K562 (cell line): ENCODE results near the gene VMP1. TPM values are rescaled to one million over a fixed set of nuclear protein-coding genes. Genes with fewer than 3 reads are reported as not detected.
A peak's percentile ranks its signal among the peaks of the same experiment; 100 is the strongest.

ENCODE experiments used
- ATF4 ChIP-seq: fragments of 450-650 bp; formaldehyde crosslinking; IDR thresholded peaks from 2 replicates; pipeline ENCODE4 v1.4.0; 2022; ENCODE audit warnings: mild to moderate bottlenecking, moderate library complexity
- BMI1 ChIP-seq: fragments of 150-350 bp; IDR thresholded peaks from 2 replicates; pipeline ENCODE4 v1.6.1; 2014; ENCODE audit warnings: low read length
- CREBBP ChIP-seq: IDR thresholded peaks from one replicate; pipeline ENCODE4 v1.6.1; 2012; ENCODE audit warnings: low read depth, mild to moderate bottlenecking, control low read depth, inconsistent platforms, low read length
- DLX4 ChIP-seq: fragments of 250-450 bp; sonication (Bioruptor Pico); IDR thresholded peaks from 2 replicates; pipeline ENCODE4 v1.6.1; 2021; ENCODE audit warnings: mild to moderate bottlenecking
- E2F5 ChIP-seq: sonication (generic); formaldehyde crosslinking; IDR thresholded peaks from 2 replicates; pipeline ENCODE4 v1.8.0; 2022; ENCODE audit warnings: mild to moderate bottlenecking, missing genetic modification reagents
- EWSR1 ChIP-seq: fragments of 450-650 bp; IDR thresholded peaks from 2 replicates; pipeline ENCODE4 v1.6.1; 2018; ENCODE audit warnings: borderline replicate concordance, mild to moderate bottlenecking, low read depth, moderate library complexity; ENCODE audit not compliant: partially characterized antibody
- GABPB2 ChIP-seq: fragments of 250-450 bp; sonication (Bioruptor Pico); conservative IDR thresholded peaks from 2 replicates; pipeline ENCODE4 v1.5.1; 2021; ENCODE audit warnings: mild to moderate bottlenecking
- GTF2E2 ChIP-seq: fragments of 200-800 bp; sonication (Bioruptor generic); IDR thresholded peaks from 2 replicates; pipeline ENCODE4 v1.6.1; 2016; ENCODE audit warnings: missing genetic modification characterization, missing compliant biosample characterization
- IFI16 ChIP-seq: fragments of 250-450 bp; sonication (Bioruptor Pico); IDR thresholded peaks from 2 replicates; pipeline ENCODE4 v2.1.2; 2022; ENCODE audit warnings: mild to moderate bottlenecking, inconsistent platforms
- JUND ChIP-seq, 2 experiments: IDR thresholded peaks; 2 replicates in 1 of 2; 3 replicates in 1 of 2; pipeline ENCODE4 v1.6.1; 2011; ENCODE audit warnings: borderline replicate concordance in 2 of 2, low read depth in 2 of 2, low read length in 2 of 2, improper control_type of control experiment in 1 of 2, missing biosample characterization in 1 of 2, missing genetic modification characterization in 1 of 2, missing genetic modification reagents in 1 of 2
- KDM1A ChIP-seq, 2 experiments: fragments of 450-650 bp; IDR thresholded peaks; 2 replicates each; pipeline ENCODE4 v1.6.1; 2016; ENCODE audit warnings: mild to moderate bottlenecking in 2 of 2
- MBD2 ChIP-seq: sonication (generic); IDR thresholded peaks from 2 replicates; pipeline ENCODE4 v1.6.1; 2016; ENCODE audit warnings: low read depth, borderline replicate concordance
- MCM5 ChIP-seq: fragments of 450-650 bp; IDR thresholded peaks from 2 replicates; pipeline ENCODE4 v1.6.1; 2016; ENCODE audit warnings: low read depth
- NONO ChIP-seq, 2 experiments: fragments of 200-400 bp in 1 of 2; fragments of 450-650 bp in 1 of 2; formaldehyde crosslinking in 1 of 2; IDR thresholded peaks; 2 replicates each; pipeline ENCODE4 v1.6.1; 2017; ENCODE audit warnings: low read depth in 2 of 2, mild to moderate bottlenecking in 2 of 2, moderate library complexity in 2 of 2, low read length in 1 of 2
- NR2C1 ChIP-seq, 2 experiments: fragments of 450-650 bp; IDR thresholded peaks; 2 replicates each; pipeline ENCODE4 v1.6.1; 2017; ENCODE audit warnings: mild to moderate bottlenecking in 2 of 2, antibody characterized with exemption in 1 of 2, inconsistent platforms in 1 of 2, missing compliant biosample characterization in 1 of 2, missing genetic modification characterization in 1 of 2
- PHF21A ChIP-seq: fragments of 450-650 bp; IDR thresholded peaks from 2 replicates; pipeline ENCODE4 v1.6.1; 2017; ENCODE audit warnings: low read depth, borderline replicate concordance
- POLR2A ChIP-seq: fragments of 450-650 bp; conservative IDR thresholded peaks from 2 replicates; pipeline ENCODE4 v1.6.1; 2016
- RAD21 ChIP-seq, 2 experiments: fragments of 250-450 bp in 1 of 2; fragments of 450-650 bp in 1 of 2; sonication (Bioruptor Pico) in 1 of 2; formaldehyde crosslinking in 1 of 2; IDR thresholded peaks in 1 of 2; conservative IDR thresholded peaks in 1 of 2; 2 replicates each; pipeline versions ENCODE4 v1.4.0 to v1.8.0; 2020 to 2022; ENCODE audit warnings: mild to moderate bottlenecking in 2 of 2, moderate library complexity in 1 of 2
- RAD51 ChIP-seq: fragments of 450-650 bp; IDR thresholded peaks from 2 replicates; pipeline ENCODE4 v1.7.1; 2016; ENCODE audit warnings: low read depth, mild to moderate bottlenecking, borderline replicate concordance
- RHOXF2B ChIP-seq: fragments of 250-450 bp; sonication (Bioruptor Pico); conservative IDR thresholded peaks from 2 replicates; pipeline ENCODE4 v1.5.1; 2021
- SNRNP70 ChIP-seq: fragments of 200-400 bp; formaldehyde crosslinking; optimal IDR thresholded peaks from 2 replicates; pipeline ENCODE3; 2017; ENCODE audit warnings: low read depth, low read length
- ZNF695 ChIP-seq: fragments of 450-650 bp; formaldehyde crosslinking; IDR thresholded peaks from 2 replicates; pipeline ENCODE4 v1.4.0; 2020; ENCODE audit warnings: mild to moderate bottlenecking, moderate library complexity
- polyA plus RNA-seq, 8 experiments: library from polyadenylated mRNA; depleted of rRNA in 4 of 8; stranded (reverse) in 5 of 8; unstranded in 3 of 8; fragments of >200 nt; fragmentation: Nextera tagmentation in 2 of 8; fragmentation: Illumina TruSeq in 1 of 8; extraction: Ambion mirVana in 2 of 8; extraction: Trizol in 1 of 8; gene quantifications; 2 replicates each; pipeline versions ENCODE4 v1.2.1 to v1.2.3, GENCODE V29; 2011 to 2014; ENCODE audit warnings: inconsistent platforms in 1 of 8, missing spikeins in 1 of 8
- total RNA-seq, 7 experiments: library from RNA; depleted of rRNA in 6 of 7; stranded (reverse); fragments of >200 nt in 6 of 7; fragmentation: Illumina TruSeq in 2 of 7; extraction: Trizol in 2 of 7; gene quantifications; 2 replicates each; pipeline versions ENCODE4 v1.2.1 to v1.2.3, GENCODE V29; 2011 to 2021; ENCODE audit warnings: low replicate concordance in 1 of 7
- TF ChIP-seq, protein P1 (sequence below): fragments of 250-450 bp; sonication (Bioruptor Pico); IDR thresholded peaks from 2 replicates; pipeline ENCODE4 v1.5.0; 2020; ENCODE audit warnings: mild to moderate bottlenecking, borderline replicate concordance
- TF ChIP-seq, protein P2 (sequence below): sonication (generic); formaldehyde crosslinking; IDR thresholded peaks from 2 replicates; pipeline ENCODE4 v1.9.0; 2022; ENCODE audit warnings: mild to moderate bottlenecking, missing genetic modification reagents
- TF ChIP-seq, protein P3 (sequence below): fragments of 450-650 bp; IDR thresholded peaks from 2 replicates; pipeline ENCODE4 v1.6.1; 2016

VMP1 gene
- total and polyA plus RNA-seq, 9 of the 15 experiments (the other 6 are each of a cell fraction or from before 2014, with no cell fraction given) = 123 to 304 (median 151) TPM

DNA sequence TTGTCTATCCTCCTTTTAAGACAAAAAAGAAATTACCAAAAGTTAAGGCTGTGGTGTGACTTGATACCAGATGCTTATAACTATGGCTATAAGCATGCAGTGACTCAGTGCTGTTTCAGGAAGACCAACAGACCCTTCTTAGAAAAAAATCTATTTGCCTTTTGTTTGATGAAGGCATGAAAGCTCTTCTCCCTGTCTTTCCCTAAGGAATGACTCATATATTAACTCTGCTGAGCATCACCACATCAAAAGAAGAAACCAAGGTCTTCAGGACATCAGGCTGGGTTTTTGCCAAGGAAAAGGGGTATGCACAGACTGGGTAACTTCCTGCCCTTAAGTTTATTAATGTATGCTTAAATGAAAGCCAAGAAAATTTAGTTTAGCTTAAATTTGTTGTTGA is 47.1 kb downstream of the VMP1 start (continued):
- TF ChIP-seq, protein P1, sequence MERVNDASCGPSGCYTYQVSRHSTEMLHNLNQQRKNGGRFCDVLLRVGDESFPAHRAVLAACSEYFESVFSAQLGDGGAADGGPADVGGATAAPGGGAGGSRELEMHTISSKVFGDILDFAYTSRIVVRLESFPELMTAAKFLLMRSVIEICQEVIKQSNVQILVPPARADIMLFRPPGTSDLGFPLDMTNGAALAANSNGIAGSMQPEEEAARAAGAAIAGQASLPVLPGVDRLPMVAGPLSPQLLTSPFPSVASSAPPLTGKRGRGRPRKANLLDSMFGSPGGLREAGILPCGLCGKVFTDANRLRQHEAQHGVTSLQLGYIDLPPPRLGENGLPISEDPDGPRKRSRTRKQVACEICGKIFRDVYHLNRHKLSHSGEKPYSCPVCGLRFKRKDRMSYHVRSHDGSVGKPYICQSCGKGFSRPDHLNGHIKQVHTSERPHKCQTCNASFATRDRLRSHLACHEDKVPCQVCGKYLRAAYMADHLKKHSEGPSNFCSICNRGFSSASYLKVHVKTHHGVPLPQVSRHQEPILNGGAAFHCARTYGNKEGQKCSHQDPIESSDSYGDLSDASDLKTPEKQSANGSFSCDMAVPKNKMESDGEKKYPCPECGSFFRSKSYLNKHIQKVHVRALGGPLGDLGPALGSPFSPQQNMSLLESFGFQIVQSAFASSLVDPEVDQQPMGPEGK (CRISPR knock-in tag) = no peak
- TF ChIP-seq RAD51 = no peak
- no peak for TF ChIP-seq E2F5 (CRISPR knock-in tag)
- no peak for TF ChIP-seq KDM1A (IDR thresholded peaks at IDR 0.05)
- TF ChIP-seq ZNF695 (CRISPR knock-in tag) = no peak
- no peak for TF ChIP-seq ATF4
- TF ChIP-seq, protein P2, sequence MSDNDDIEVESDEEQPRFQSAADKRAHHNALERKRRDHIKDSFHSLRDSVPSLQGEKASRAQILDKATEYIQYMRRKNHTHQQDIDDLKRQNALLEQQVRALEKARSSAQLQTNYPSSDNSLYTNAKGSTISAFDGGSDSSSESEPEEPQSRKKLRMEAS = no peak
- TF ChIP-seq PHF21A = no peak
- TF ChIP-seq, protein P3, sequence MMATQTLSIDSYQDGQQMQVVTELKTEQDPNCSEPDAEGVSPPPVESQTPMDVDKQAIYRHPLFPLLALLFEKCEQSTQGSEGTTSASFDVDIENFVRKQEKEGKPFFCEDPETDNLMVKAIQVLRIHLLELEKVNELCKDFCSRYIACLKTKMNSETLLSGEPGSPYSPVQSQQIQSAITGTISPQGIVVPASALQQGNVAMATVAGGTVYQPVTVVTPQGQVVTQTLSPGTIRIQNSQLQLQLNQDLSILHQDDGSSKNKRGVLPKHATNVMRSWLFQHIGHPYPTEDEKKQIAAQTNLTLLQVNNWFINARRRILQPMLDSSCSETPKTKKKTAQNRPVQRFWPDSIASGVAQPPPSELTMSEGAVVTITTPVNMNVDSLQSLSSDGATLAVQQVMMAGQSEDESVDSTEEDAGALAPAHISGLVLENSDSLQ = no peak
- peak in 1 of 2 experiments; percentile 30; a peak in 2 of 4 replicates for TF ChIP-seq RAD21 (CRISPR knock-in tag; conservative IDR thresholded peaks at IDR 0.05 in 1 of 2, IDR thresholded peaks at IDR 0.05 in 1 of 2)
- TF ChIP-seq JUND (IDR thresholded peaks at IDR 0.05; ENCODE audit: borderline replicate concordance, low read depth, low read length) = peak; percentile 78; the same call in 1 of the 2 replicates
- peak; percentile 68; the same call in 1 of the 3 replicates for TF ChIP-seq JUND (tag; IDR thresholded peaks at IDR 0.05; ENCODE audit: borderline replicate concordance, low read depth, low read length)
- TF ChIP-seq NR2C1 (IDR thresholded peaks at IDR 0.05) = no peak
- no peak for TF ChIP-seq NR2C1 (tag; IDR thresholded peaks at IDR 0.05)
- TF ChIP-seq RHOXF2B (CRISPR knock-in tag) = no peak
- TF ChIP-seq MBD2 = no peak
- TF ChIP-seq NONO (IDR thresholded peaks at IDR 0.05; ENCODE audit: low read depth in 2 of 2, low read length in 1 of 2) = no peak
- no peak for TF ChIP-seq IFI16 (CRISPR knock-in tag)
- no peak for TF ChIP-seq MCM5
- no peak for TF ChIP-seq EWSR1
- TF ChIP-seq DLX4 = no peak
- no peak for TF ChIP-seq CREBBP
- TF ChIP-seq POLR2A = no peak
- TF ChIP-seq GTF2E2 (tag) = no peak
- no peak for TF ChIP-seq BMI1
- TF ChIP-seq SNRNP70 = no peak
- TF ChIP-seq GABPB2 (CRISPR knock-in tag) = no peak
